NCI-H774 (cell line): ENCODE results near the gene PCDHGA7.
"Not testable (repeated sequence)": the region's sequence is repeated elsewhere in the genome, so short reads cannot be mapped to it uniquely, and the experiment has no call there.

Experiments used
- DNase-seq: peaks from one replicate; lab custom pipeline; 2025; lab: John Stamatoyannopoulos, UW

The PCDHGA7 gene

GRCh38 chr5:141398608-141399007 is 16.1 kb downstream of the PCDHGA7 start:
- no peak for DNase-seq

GRCh38 chr5:141399555-141400258 is 17.2 kb downstream of the PCDHGA7 start:
- DNase-seq, result no peak

- DNase-seq, result no peak
These were observed 20.2 kb downstream of the PCDHGA7 start, which contains the start of gene PCDHGA9 for GRCh38 chr5:141402553-141403243. PCDHGA9 (plus strand) TSS chr5:141402778; CDS start chr5:141402953, 175 bp downstream.

GRCh38 chr5:141403387-141403786 is 20.8 kb downstream of the PCDHGA7 start:
- DNase-seq, result no peak

GRCh38 chr5:141407790-141408505 is 25.4 kb downstream of the PCDHGA7 start, which contains the start of gene PCDHGB6:
PCDHGB6 (plus strand) TSS chr5:141408021; CDS start chr5:141408203, 182 bp downstream.
- not testable (repeated sequence) for DNase-seq

GRCh38 chr5:141409598-141410306 is 27.2 kb downstream of the PCDHGA7 start:
- no peak for DNase-seq

GRCh38 chr5:141411575-141411974 is 29.0 kb downstream of the PCDHGA7 start:
- DNase-seq, result no peak

GRCh38 chr5:141412854-141413539 is 30.5 kb downstream of the PCDHGA7 start, which contains the start of gene PCDHGA10:
PCDHGA10 (plus strand) TSS chr5:141412987; CDS start chr5:141413176, 189 bp downstream.
- no peak for DNase-seq

- no peak for DNase-seq
These were observed 31.1 kb downstream of the PCDHGA7 start for GRCh38 chr5:141413540-141414069.

GRCh38 chr5:141414548-141415274 is 32.2 kb downstream of the PCDHGA7 start:
- not testable (repeated sequence) for DNase-seq

GRCh38 chr5:141415275-141415618 is 32.7 kb downstream of the PCDHGA7 start:
- DNase-seq, result not testable (repeated sequence)

GRCh38 chr5:141417494-141418172 is 35.1 kb downstream of the PCDHGA7 start, which contains the start of gene PCDHGB7:
PCDHGB7 (plus strand) TSS chr5:141417677; CDS start chr5:141417860, 183 bp downstream.
- peak; percentile 63 for DNase-seq

- no peak for DNase-seq
These were observed 36.7 kb downstream of the PCDHGA7 start for GRCh38 chr5:141419074-141419880.

GRCh38 chr5:141420855-141421488 is 38.4 kb downstream of the PCDHGA7 start, which contains the start of gene PCDHGA11:
PCDHGA11 (plus strand) TSS chr5:141421051; CDS start chr5:141421228, 177 bp downstream.
- DNase-seq, result no peak

- DNase-seq, result no peak
These were observed 38.9 kb downstream of the PCDHGA7 start for GRCh38 chr5:141421489-141421855.

GRCh38 chr5:141422742-141423291 is 40.3 kb downstream of the PCDHGA7 start:
- no peak for DNase-seq

GRCh38 chr5:141427783-141428426 is 45.4 kb downstream of the PCDHGA7 start:
- DNase-seq, result no peak
